Memory B cell (primary cell): ENCODE data around the gene CHMP2A.

Experiments
- ATAC-seq: fragments of 150-1000 bp; cut with Tn5 transposase; 2 replicates; pipeline ENCODE4 v1.10.0; 2021; ENCODE audit warnings: low read depth, mild to moderate bottlenecking, moderate library complexity
- DNase-seq, 2 donors: peaks; one replicate each; pipeline ENCODE4 v3.0.0; 2022; ENCODE audit warnings: low spot score in 2 of 2
- H3K27ac Mint-ChIP-seq: one replicate; pipeline ENCODE4 v1.8.0; 2022; ENCODE audit warnings: mild to moderate bottlenecking, moderate library complexity, mixed read lengths
- H3K27me3 Mint-ChIP-seq: one replicate; pipeline ENCODE4 v1.8.0; 2022; ENCODE audit warnings: mixed read lengths
- H3K36me3 Mint-ChIP-seq: one replicate; pipeline ENCODE4 v1.8.0; 2022; ENCODE audit warnings: mild to moderate bottlenecking, mixed read lengths
- H3K4me1 Mint-ChIP-seq: one replicate; pipeline ENCODE4 v1.8.0; 2022; ENCODE audit warnings: mixed read lengths
- H3K4me3 Mint-ChIP-seq: one replicate; pipeline ENCODE4 v1.8.0; 2022; ENCODE audit warnings: mild to moderate bottlenecking, moderate library complexity, mixed read lengths
- H3K9me3 Mint-ChIP-seq: one replicate; pipeline ENCODE4 v1.8.0; 2022; ENCODE audit warnings: mixed read lengths

CHMP2A gene

DNA sequence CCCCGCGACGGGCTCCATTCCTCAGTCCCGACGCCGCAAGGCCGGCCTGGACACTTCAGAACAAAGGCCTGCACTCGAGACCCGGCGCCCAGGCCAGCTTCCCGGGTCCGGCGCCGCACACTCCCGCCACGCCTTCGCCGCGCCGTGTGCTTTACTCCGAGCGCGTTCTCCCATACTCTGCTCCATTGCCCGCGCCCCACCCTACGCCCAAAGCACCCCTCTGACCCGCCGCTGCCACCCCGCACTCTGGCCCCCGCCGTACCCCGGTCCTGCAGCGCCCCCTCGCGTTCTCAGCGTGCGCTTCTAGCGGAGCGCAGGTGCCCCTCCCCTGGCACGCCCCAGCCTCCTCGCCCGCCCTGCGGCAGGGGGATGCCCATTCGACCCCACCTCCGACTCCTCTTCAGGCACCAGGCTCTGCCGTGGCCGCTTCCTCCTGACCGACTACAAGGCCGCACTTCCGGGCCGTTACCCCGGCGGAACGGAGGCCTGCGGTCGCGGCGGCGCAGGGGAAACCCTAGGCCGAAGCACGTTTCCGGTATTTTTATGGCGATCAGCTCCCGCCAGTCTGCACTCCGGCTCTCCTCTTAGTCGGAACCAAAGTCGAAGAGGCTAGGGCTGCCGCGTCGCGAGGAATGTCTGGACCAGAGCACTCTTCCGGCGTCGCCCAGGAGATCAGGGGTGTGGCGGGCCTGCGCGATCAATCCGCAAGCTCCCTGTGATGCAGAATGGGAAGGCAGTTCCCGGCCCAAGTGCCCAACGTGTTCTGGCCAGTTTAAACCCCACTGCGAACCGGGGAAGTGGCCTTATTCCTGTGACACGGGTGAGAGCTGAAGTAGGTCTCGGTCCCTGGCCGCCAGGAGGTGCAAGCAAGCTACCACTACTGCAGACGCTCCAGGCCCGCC is 35.3 kb downstream of the CHMP2A start, which contains the start of gene ZBTB45:
ZBTB45 (minus strand) TSS at position 456 of the 902 bp plus-strand sequence. CDS start 2,137 bp downstream, outside the sequence.
- peaks cover 14% of the 10 kb centered on the region for H3K36me3 Mint-ChIP-seq
- H3K27ac Mint-ChIP-seq: peak within 1 kb of the TSS; percentile 98
- H3K4me1 Mint-ChIP-seq: peaks cover 33% of the 10 kb centered on the region
- H3K9me3 Mint-ChIP-seq: no peaks in the 10 kb centered on the region
- peak within 1 kb of the TSS; percentile 95 for H3K4me3 Mint-ChIP-seq
- H3K27me3 Mint-ChIP-seq: no peaks in the 10 kb centered on the region
- DNase-seq: peak; percentile 90 to 91
- ATAC-seq: peak; percentile 79

DNA sequence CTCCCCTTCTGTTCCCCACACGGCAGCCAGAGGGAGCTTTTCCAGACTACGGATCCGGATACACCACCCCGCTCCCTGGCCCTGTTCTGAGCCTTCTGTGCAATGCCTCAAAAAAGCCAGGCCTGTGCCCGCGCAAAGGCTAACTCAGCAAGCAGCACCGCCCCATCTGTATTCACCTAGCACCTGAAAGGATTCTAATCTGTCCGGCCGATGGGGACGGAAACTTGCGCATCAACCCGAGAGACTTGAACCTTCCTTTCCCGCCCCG is 35.9 kb downstream of the CHMP2A start:
- Mint-ChIP-seq H3K27ac (peak overlapping the region; percentile 98), H3K9me3 (no peaks in the 10 kb centered on the region), H3K4me3 (peak overlapping the region; percentile 95), H3K36me3 (peaks cover 14% of the 10 kb centered on the region), H3K27me3 (no peaks in the 10 kb centered on the region), H3K4me1 (peaks cover 39% of the 10 kb centered on the region)
- ATAC-seq: peak; percentile 1
- DNase-seq: no peak

DNA sequence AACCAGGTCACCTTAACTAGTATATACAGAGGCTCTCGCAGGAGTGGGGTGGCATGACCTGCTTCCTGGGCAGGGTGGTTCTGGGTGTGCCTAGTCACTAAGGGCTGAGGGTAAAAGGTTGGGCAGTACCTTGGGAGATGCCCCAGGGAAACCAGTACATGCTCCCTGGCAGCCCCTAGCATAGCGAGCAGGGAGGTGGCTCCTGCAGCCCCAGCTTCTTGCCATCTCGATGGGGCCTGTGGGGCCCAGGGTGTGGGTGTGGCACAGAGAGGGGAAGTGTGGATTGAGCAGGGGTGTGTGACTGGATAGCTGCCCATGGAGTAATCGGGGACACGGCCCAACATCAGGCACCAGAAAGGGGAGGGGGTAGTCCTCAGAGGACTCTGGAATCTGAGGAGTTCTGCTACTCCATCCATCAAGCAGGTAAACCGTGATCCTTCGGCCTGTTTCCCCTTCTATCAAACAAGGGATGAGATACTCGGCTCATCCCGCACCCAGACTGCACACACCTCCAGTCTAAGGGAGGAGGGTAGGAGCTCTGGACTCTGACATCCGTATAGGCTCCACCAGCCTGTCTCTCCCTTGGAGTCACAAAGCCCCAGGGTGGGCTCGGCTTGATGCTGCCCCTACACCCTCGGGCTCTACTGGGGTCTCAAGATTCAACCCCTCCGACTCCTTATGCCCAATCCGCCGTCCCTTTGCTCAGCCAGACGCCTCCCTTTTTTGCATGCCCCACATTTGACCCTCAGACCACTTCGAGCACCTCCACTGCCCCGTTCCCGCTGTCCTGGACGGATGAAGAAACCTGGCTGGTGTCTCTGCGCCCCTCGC is 36.4 kb downstream of the CHMP2A start:
- ATAC-seq: no peak
- Mint-ChIP-seq H3K36me3 (peaks cover 14% of the 10 kb centered on the region), H3K27me3 (no peaks in the 10 kb centered on the region), H3K27ac (peak overlapping the region; percentile 98), H3K4me1 (peaks cover 42% of the 10 kb centered on the region), H3K9me3 (no peaks in the 10 kb centered on the region), H3K4me3 (peak overlapping the region; percentile 95)
- no peak for DNase-seq

DNA sequence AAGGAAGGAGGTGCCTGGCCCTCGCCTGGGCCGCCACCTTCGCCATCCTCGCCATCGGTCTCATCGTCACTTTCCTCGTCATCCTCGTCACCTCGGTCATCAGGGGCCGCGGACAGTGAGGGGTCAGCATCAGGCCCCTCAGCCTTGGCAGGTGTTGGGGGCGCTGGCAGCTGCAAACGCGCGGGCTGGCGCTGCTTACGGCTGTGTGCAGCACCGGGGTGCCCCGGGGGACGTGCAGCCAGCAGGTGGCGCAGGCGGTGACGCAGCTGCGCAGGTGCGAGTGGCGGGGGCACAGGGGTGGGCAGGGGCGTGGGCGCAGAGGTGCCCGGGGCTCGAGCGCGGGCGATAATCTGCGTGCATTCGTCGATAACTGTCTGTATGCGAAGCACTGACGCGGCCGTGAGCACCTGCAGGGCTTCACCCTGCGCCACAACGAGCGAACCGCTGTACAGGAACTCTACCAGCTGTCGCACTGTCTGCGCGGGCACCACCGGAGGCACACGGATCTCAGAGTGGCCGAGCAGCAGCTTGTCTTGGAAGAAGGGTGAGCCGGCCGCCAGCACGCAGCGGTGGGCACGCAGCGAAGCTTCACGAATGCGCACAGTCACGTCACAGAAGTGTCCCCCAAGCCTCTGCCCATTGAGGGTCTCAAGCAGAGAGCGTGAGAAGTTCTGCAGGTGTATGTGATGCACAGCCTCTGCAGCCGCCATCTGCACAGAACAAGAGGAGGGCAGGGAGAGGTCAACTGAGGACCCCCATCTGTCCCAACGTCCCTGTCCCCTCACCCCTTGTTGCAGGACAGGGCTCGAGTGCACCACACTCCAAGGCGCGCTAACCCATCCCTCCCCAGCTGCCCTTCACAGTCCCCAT is 37.7 kb downstream of the CHMP2A start:
- H3K4me1 Mint-ChIP-seq: peaks cover 42% of the 10 kb centered on the region
- H3K9me3 Mint-ChIP-seq: no peaks in the 10 kb centered on the region
- no peaks in the 10 kb centered on the region for H3K27me3 Mint-ChIP-seq
- H3K4me3 Mint-ChIP-seq: no peak overlapping the region
- H3K36me3 Mint-ChIP-seq: peaks cover 14% of the 10 kb centered on the region
- DNase-seq (no peak), ATAC-seq (no peak)
- no peak overlapping the region for H3K27ac Mint-ChIP-seq

DNA sequence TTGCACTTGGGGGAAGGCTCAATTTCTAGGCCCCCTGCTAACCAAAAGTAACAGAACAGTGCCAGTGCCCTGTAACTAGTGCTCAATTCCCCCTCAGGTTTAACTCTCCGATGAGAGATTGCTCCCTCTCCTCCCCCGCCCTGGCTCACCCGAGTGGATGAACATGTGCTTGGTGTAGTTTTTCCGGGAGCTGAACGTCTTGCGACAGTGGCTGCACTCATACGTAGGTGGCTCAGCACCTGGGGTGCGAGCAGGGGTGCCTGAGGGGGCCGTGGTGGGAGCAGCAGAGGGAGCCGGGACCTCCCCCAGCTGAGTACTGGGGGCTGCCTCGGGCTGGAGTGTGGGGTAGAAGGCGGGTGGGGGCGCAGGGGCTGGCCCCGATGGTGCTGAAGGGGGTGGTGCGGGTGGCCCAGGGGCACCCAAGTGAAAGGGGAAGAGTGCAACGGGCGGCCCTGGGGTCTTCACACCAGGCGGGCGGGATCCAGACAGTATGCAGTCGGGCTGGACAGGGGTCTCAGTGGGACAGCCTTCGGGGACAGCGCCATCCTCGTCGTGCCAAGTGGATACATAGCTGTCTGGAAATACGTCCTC is 38.6 kb downstream of the CHMP2A start:
- no peak overlapping the region for H3K4me3 Mint-ChIP-seq
- H3K36me3 Mint-ChIP-seq: peaks cover 14% of the 10 kb centered on the region
- peaks cover 42% of the 10 kb centered on the region for H3K4me1 Mint-ChIP-seq
- no peaks in the 10 kb centered on the region for H3K27me3 Mint-ChIP-seq
- H3K27ac Mint-ChIP-seq: peak overlapping the region; percentile 12
- no peak for DNase-seq
- ATAC-seq: no peak
- H3K9me3 Mint-ChIP-seq: no peaks in the 10 kb centered on the region

DNA sequence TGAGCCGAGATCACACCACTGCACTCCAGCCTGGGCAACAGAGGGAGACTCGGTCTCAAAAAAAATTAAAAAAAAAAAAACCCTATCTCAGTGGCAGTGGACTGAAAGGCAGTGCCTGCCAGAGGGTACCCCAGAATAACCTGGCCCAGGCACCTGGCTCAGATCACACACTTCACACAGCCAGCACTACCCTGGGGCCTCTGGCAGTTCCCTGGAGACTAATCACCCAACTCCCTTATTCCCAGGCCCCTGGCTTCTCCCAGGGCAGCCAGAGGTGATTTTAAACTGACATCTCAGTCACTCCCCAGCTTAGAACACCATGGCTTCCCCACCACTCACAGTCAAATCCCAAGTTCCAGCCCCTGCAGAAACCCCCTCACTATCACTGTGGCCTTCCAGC is 39.6 kb downstream of the CHMP2A start:
- H3K4me1 Mint-ChIP-seq: peaks cover 40% of the 10 kb centered on the region
- H3K9me3 Mint-ChIP-seq: no peaks in the 10 kb centered on the region
- peak overlapping the region; percentile 12 for H3K27ac Mint-ChIP-seq
- peaks cover 14% of the 10 kb centered on the region for H3K36me3 Mint-ChIP-seq
- DNase-seq (no peak), ATAC-seq (no peak)
- no peaks in the 10 kb centered on the region for H3K27me3 Mint-ChIP-seq
- H3K4me3 Mint-ChIP-seq: peak overlapping the region; percentile 32

DNA sequence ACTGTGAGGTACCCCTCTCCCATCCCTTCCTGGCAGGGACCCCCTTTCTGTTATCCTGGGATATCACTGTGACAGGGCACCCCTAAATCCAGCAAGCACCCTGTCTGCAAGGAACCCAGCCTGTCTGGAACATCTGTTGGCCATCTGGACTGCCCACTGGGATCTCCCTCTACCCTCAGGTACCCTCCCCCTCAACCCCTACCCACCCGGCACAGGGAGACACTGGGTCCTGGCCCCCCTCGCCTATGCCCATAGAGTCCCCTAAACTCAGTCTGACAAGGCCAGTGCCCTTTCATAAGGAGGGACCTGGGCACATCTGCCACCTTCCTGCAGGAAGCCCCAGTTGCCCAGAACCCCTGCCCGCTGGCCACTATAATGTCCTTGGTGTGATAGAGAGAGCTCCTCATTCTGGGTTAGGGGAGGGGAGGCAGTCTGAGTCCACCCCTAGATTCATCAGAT is 40.3 kb downstream of the CHMP2A start:
- Mint-ChIP-seq H3K27me3 (no peaks in the 10 kb centered on the region), H3K36me3 (peaks cover 14% of the 10 kb centered on the region), H3K4me3 (peak overlapping the region; percentile 78), H3K4me1 (peaks cover 34% of the 10 kb centered on the region), H3K9me3 (no peaks in the 10 kb centered on the region), H3K27ac (peak overlapping the region; percentile 20)
- DNase-seq (no peak), ATAC-seq (no peak)

DNA sequence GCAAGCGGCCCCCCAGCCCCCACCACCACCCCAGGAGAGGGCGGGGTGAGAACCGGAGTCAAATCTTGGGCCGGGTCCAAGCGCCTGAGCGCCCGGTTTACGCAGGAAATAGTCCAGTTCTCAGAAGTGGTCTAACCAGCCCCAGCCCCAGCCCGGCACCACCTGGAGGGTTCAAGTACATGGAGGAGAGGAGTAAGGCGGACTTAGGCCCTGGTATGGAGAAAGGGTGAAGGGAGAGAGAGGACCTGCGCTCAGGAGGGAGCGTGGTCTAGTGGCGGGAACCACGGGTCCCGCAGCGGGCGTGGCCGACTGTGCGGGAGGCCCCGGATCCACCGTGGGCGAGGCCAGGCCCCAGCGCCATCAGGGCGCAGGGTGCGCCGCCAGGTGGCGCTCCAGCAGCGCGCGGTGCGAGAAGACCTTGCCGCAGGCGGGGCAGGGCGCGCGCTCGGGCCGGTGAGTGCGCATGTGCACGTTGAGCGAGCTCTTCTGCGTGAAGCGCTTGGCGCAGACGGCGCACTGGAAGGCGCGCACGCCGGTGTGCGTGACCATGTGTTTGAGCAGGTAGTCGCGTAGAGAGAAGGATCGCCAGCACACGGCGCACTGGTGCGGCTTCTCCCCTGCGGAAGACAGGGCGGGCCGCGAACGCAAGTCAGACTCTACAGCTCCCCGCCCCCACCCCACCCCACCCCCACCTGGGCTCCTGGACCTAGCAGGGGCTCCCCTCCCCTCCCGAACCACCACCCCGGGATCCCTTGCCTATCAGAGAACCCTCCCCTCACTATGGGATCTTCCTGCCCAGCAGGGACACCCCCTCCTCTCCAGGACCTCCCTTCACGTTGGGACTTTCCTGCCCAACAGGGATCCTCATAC is 41.0 kb downstream of the CHMP2A start:
- peaks cover 29% of the 10 kb centered on the region for H3K4me1 Mint-ChIP-seq

DNA sequence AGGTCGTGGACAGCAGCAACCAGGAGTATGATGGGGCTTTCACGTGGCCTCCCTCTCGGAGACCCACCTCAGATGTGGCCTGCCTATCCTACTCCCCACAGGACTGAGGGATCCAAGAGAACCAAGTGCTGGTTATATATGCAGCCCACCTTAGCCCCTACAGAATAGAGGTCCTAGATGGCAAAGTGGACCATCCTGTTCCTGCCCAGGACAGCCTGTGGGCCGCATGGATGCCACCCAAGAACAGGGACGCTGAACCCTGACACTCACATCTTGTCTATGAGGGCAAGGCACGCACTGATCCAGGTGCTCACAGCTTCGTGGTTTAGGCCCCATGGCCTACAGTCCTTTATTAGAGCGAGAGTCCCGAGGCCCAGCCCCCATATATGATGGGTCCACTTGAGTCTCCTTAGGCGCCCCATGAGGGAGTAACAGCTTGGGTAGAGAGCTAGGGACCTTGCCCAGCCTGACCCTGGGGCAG is 41.7 kb downstream of the CHMP2A start:
- no peak overlapping the region for H3K4me3 Mint-ChIP-seq
- peaks cover 14% of the 10 kb centered on the region for H3K36me3 Mint-ChIP-seq
- H3K27ac Mint-ChIP-seq: no peak overlapping the region

More for the DNA sequence above, 41.0 kb downstream of the CHMP2A start:
- no peaks in the 10 kb centered on the region for H3K27me3 Mint-ChIP-seq
- peak overlapping the region; percentile 78 for H3K4me3 Mint-ChIP-seq
- peak; percentile 80 for DNase-seq
- H3K36me3 Mint-ChIP-seq: peaks cover 14% of the 10 kb centered on the region
- peak; percentile 86 for ATAC-seq
- H3K9me3 Mint-ChIP-seq: no peaks in the 10 kb centered on the region
- peak overlapping the region; percentile 20 for H3K27ac Mint-ChIP-seq

DNA sequence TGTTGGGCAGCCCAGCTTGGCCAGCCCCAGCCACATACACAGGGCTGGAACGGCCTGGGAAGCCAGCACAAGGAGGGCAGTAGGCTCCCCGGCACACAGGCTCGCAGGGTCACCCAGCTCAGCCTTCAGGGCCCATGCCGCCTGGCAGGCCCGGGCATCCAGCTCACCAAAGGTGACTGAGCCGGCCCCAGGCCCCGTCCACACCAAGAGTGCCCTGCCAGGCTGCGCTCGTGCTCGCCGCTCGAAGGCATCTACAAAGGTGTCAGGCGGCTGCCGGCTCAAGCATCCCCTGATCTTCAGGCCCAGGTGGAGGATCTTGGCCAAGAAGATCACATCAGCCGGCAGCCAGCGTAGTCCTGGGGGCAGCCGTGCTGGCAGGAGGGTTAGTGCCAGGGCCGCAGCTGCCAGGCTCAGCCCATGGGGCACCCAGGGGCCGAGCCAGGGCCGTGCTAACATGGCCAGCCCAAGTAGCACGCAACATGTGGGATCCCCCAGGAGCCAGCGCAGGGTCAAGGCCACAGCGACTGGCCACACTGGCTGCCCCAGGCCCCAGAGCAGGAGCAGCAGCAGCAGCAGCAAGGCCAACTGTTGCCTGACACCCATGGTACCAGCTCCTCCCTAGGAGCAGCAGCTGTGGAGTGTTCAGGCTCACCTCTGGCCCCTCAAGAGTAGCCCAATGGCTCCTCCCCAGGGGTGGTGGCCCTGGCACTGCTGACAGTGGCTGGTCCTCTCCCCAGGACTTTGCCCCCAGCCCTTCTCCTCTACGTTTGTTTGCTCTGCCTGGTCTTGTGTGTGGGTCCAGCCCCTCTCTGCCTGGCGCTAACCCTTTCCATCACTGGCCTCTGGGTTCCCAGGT is 43.3 kb downstream of the CHMP2A start, which contains the start of gene SLC27A5:
SLC27A5 (minus strand) TSS at position 640 of the 856 bp plus-strand sequence; CDS start at position 603, 37 bp downstream.
- H3K9me3 Mint-ChIP-seq: peaks cover 2% of the 10 kb centered on the region
- peaks cover 11% of the 10 kb centered on the region for H3K36me3 Mint-ChIP-seq
- H3K4me3 Mint-ChIP-seq: no peak within 1 kb of the TSS
- H3K27ac Mint-ChIP-seq: no peak within 1 kb of the TSS
- no peak for ATAC-seq
- H3K27me3 Mint-ChIP-seq: no peaks in the 10 kb centered on the region
- DNase-seq: no peak
- H3K4me1 Mint-ChIP-seq: peaks cover 19% of the 10 kb centered on the region

More for the DNA sequence above, 41.7 kb downstream of the CHMP2A start:
- no peak for DNase-seq
- H3K9me3 Mint-ChIP-seq: no peaks in the 10 kb centered on the region
- peaks cover 23% of the 10 kb centered on the region for H3K4me1 Mint-ChIP-seq
- H3K27me3 Mint-ChIP-seq: no peaks in the 10 kb centered on the region
- ATAC-seq: no peak

DNA sequence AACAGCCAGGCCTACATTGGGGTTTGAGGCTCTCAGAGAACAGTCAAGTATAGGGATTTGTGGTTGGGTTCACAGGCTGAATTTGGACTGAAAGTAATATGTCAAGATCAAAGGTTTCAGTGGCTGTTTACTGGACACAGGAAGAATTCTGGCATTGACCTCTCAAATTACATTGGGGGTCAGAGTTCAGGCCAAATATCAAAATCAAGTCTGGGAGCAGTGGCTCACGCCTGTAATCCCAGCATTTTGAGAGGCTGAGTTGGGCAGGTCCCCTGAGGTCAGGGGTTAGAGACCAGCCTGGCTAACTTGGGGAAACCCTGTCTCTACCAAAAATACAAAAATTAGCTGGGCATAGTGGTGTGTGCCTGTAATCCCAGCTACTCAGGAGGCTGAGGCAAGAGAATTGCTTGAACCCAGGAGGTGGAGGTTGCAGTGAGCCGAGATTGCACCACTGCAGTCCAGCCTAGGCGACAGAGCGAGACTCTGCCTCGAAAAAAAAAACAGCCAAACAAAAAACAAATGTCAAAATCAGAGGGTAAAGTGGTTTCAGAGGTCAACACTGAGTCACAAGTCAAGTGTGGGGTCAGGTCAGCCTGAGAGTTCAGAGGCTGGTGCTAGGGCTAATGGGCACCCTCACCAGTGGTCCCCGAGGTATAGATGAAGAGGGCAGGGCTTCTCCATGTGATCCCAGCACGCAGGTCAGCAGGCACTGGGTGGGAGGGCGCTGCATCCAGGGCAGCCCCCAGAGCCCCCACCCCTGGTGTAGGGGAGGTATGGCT is 44.6 kb downstream of the CHMP2A start:
- Mint-ChIP-seq H3K27ac (no peak overlapping the region), H3K4me1 (peaks cover 12% of the 10 kb centered on the region), H3K36me3 (peaks cover 6% of the 10 kb centered on the region), H3K27me3 (no peaks in the 10 kb centered on the region), H3K9me3 (peaks cover 2% of the 10 kb centered on the region), H3K4me3 (no peak overlapping the region)
- DNase-seq: no peak
- no peak for ATAC-seq
